Muscle layer of duodenum (tissue), 2 donors: ENCODE data around the gene DOCK1.

Source experiments
- H3K27ac ChIP-seq: one replicate; pipeline ENCODE4 v1.7.0; 2013; ENCODE audit warnings: mild to moderate bottlenecking, low read length
- H3K27me3 ChIP-seq: one replicate; pipeline ENCODE4 v1.7.0; 2013; ENCODE audit warnings: low read depth, mild to moderate bottlenecking, control low read depth, low read length
- H3K36me3 ChIP-seq, 2 donors: one replicate each; pipeline ENCODE4 v1.7.0; 2013; ENCODE audit warnings: low read length in 2 of 2, control low read depth in 1 of 2, mild to moderate bottlenecking in 1 of 2; ENCODE audit not compliant: insufficient read depth in 2 of 2, control insufficient read depth in 1 of 2
- H3K4me1 ChIP-seq, 2 donors: one replicate each; pipeline ENCODE4 v1.7.0; 2013; ENCODE audit warnings: low read length in 2 of 2, mild to moderate bottlenecking in 2 of 2, control low read depth in 1 of 2, moderate library complexity in 1 of 2; ENCODE audit not compliant: insufficient read depth in 2 of 2, control insufficient read depth in 1 of 2
- H3K4me3 ChIP-seq, 2 donors: one replicate each; pipeline ENCODE4 v1.7.0; 2013; ENCODE audit warnings: low read length in 2 of 2, low read depth in 1 of 2, mild to moderate bottlenecking in 1 of 2
- H3K9me3 ChIP-seq, 2 donors: one replicate each; pipeline ENCODE4 v1.7.0; 2013; ENCODE audit warnings: low read length in 2 of 2, control low read depth in 1 of 2, mild to moderate bottlenecking in 1 of 2; ENCODE audit not compliant: control insufficient read depth in 1 of 2
- donor health status: healthy.

The DOCK1 gene

DNA sequence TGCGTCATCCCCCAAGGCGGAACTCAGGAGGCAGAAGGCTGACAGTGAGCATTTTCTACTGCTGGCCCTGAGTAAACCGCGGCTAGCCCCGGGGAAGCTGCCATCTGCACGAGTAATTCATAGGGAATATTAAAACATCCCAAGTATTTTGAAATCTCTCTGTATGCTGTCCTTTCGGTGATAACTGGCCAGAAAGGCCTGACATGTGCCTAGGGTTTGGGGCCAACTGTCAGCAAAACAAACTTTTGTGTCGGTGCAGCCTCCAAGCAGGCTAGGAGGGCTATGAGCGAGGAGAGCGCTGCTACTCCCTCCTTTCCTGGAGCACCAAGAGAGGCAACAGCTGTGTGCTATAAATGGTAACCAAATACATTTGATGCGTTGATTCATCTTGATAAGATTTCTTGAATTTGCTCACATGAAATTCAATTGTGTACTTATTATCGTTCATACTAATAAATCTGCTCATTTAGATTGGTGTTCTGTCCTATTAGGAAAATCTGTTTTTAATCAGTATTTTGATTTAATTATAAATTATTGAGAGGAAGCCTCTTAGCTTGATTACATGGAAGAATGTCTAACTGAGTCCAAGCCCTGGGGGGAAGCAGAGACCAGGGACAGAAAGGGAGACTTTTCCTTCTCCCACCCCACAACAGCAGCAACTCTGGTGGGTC is 519.5 kb downstream of the DOCK1 start:
- Histone ChIP-seq H3K36me3 (peaks cover 30 to 45% of the 10 kb centered on the region in 2 donors), H3K4me1 (no peaks in the 10 kb centered on the region), H3K9me3 (no peaks in the 10 kb centered on the region), H3K4me3 (no peak overlapping the region), H3K27me3 (no peaks in the 10 kb centered on the region), H3K27ac (no peak overlapping the region)

DNA sequence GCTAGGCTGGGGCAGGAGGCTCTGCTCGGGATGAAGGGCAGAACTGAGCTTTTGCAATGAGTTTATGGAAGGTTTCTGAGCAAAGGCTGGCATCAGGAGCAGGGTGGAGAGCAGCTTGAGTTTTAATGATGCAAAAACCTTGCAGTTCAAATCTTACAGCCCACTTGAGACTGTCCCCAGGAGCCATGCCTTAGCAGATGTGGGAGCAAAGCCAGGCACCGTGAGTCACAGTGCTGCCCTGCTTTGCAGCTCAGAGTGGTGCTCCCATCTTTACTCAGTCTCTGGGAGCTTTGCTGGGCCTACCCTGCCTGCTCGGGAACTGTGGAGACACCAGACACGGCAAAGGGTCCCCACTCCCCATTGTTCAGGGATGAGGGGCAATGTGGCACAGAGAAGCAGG is 521.5 kb downstream of the DOCK1 start:
- no peaks in the 10 kb centered on the region for H3K27me3 ChIP-seq
- H3K9me3 ChIP-seq, result no peaks in the 10 kb centered on the region
- H3K4me1 ChIP-seq, result no peaks in the 10 kb centered on the region
- H3K4me3 ChIP-seq, result no peak overlapping the region
- no peak overlapping the region for H3K27ac ChIP-seq
- peaks cover 26 to 41% of the 10 kb centered on the region in 2 donors for H3K36me3 ChIP-seq

DNA sequence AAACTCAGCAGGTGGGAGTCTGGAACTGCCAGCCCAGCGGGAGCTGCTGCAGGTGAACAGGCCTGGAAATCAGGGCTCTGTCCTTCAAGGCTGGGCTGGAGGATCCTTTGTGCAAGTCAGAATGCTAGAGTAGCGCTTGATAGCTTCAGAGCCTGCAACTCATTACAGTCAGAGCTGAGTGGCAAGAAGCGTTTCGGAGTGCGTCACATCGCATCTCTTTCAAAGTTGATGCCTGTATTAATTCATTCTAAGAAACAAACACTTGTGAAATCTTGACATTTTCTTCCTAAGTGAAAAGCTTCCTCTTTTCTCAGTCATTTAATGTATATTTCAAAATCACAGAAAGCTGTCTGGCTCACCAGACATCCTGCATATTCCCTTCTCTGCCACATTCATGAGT is 522.7 kb downstream of the DOCK1 start:
- Histone ChIP-seq H3K9me3 (no peaks in the 10 kb centered on the region), H3K4me3 (no peak overlapping the region), H3K4me1 (no peaks in the 10 kb centered on the region), H3K36me3 (peaks cover 26 to 45% of the 10 kb centered on the region in 2 donors), H3K27ac (no peak overlapping the region), H3K27me3 (no peaks in the 10 kb centered on the region)

DNA sequence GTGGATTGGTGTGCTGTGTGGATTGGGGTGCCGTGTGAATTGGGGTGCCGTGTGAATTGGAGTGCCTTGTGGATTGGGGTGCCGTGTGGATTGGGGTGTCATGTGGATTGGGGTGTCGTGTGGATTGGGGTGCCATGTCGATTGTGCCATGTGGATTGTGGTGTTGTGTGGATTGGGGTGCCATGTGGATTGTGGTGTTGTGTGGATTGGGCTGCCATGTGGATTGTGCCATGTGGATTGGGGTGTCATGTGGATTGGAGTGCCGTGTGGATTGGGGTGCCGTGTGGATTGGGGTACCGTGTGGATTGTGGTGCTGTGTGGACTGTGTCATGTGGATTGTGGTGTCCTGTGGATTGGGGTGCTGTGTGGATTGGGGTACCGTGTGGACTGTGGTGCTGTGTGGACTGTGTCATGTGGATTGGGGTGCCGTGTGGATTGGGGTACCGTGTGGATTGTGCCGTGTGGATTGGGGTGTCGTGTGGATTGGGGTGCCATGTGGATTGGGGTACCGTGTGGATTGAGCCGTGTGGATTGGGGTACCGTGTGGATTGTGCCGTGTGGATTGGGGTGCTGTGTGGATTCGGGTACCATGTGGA is 523.3 kb downstream of the DOCK1 start:
- Histone ChIP-seq H3K4me1 (no peaks in the 10 kb centered on the region), H3K27ac (no peak overlapping the region), H3K4me3 (no peak overlapping the region), H3K36me3 (peaks cover 28 to 47% of the 10 kb centered on the region in 2 donors), H3K27me3 (no peaks in the 10 kb centered on the region), H3K9me3 (no peaks in the 10 kb centered on the region)

DNA sequence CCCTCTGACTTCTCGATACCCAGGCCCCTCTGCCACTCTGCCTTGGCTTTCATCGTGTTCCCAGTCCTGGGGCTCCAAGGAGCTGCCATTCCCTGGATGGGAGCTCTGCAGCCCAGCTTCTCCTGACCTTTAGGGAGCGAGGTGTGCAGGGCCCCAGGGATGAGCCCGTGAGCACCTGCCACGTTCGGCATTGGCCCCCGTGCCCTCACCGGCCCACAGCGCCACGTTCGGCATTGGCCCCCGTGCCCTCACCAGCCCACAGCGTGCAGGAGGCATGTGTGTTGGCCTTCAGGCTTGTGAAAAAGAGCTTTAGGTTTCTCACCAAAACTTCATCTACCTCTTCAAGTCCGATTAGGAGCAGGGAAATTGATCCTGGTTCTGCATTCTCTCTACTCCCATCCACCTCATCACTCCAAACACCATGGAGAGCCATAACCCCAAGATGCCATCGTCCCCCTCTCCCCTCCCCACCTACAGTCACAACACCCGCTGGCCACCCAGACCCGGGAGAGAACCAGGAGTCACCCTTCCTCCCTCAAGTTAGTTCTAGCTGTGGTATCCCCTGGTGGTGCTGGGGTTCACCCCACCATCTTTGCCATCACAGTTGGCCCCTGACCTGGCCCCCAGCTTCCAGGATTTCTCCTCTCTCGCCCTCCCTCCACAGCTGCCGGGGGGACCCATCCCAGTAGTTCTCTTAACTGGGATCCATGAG is 524.5 kb downstream of the DOCK1 start:
- no peaks in the 10 kb centered on the region for H3K9me3 ChIP-seq
- peaks cover 31 to 59% of the 10 kb centered on the region in 2 donors for H3K36me3 ChIP-seq
- no peak overlapping the region for H3K27ac ChIP-seq
- H3K27me3 ChIP-seq, result no peaks in the 10 kb centered on the region
- no peaks in the 10 kb centered on the region for H3K4me1 ChIP-seq
- no peak overlapping the region for H3K4me3 ChIP-seq

DNA sequence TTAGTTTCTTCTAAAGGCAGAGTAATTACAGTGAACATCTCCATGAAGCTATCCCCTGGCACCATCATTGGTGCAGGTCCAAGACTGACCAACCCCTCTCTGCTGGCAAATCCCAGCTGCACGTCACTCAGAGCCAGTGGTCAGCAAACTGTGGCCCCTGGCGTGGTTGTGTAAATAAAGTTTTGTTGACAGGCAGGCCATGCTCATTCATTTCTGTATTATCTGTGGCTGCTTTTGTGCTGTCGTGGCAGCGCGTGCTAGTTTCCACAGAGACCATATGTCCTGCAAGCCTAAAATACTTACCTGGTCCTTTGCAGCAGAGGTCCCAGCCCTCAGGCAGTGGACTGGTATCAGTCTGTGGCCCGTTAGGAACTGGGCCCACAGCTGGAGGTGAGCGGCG is 526.3 kb downstream of the DOCK1 start:
- no peak overlapping the region for H3K4me3 ChIP-seq
- peaks cover 22 to 58% of the 10 kb centered on the region in 2 donors for H3K36me3 ChIP-seq
- no peaks in the 10 kb centered on the region for H3K4me1 ChIP-seq
- no peaks in the 10 kb centered on the region for H3K27me3 ChIP-seq
- no peaks in the 10 kb centered on the region for H3K9me3 ChIP-seq
- H3K27ac ChIP-seq, result no peak overlapping the region

DNA sequence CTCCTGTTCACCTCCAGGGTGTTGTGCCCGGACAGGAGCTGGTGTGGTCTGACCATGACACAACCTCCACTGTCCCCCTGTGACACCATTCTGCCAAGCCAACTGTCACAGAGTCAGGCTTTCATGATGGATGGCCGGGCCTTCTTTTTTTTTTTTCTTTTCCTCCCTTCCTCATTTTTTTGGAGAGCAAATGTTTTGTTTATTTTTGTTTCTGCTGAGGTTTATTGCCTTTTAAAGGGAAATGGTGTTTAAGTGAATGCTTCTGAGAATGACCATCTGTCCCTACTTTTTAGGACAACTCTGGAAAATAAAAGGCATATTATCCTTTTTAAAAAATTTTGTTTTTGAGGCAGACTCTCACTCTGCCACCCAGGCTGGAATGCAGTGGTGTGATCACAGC is 528.8 kb downstream of the DOCK1 start:
- Histone ChIP-seq H3K27me3 (no peaks in the 10 kb centered on the region), H3K4me1 (no peaks in the 10 kb centered on the region), H3K36me3 (peaks cover 8 to 48% of the 10 kb centered on the region in 2 donors), H3K27ac (no peak overlapping the region), H3K4me3 (no peak overlapping the region), H3K9me3 (no peaks in the 10 kb centered on the region)

DNA sequence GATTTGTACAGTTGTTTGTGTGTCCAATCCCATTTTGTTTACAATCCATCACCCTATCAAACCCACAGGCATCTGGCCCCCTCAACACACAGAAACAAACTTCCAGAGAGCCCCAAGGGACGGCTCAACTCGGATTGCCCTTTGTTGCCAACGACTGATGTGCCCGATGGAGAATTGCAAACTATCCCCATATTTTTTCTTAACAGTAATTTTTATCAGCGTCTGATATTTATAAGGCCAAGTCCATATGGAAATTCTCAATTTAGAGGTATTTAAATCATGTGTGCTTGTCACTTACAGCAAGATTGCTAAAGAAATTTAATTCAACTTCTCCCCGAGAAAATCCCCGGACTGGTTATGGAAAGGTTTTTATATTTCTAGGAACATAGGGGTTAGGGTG is 530.0 kb downstream of the DOCK1 start:
- Histone ChIP-seq H3K4me1 (no peaks in the 10 kb centered on the region), H3K4me3 (no peak overlapping the region), H3K27ac (no peak overlapping the region), H3K27me3 (no peaks in the 10 kb centered on the region), H3K9me3 (no peaks in the 10 kb centered on the region), H3K36me3 (peaks cover 13 to 57% of the 10 kb centered on the region in 2 donors)

DNA sequence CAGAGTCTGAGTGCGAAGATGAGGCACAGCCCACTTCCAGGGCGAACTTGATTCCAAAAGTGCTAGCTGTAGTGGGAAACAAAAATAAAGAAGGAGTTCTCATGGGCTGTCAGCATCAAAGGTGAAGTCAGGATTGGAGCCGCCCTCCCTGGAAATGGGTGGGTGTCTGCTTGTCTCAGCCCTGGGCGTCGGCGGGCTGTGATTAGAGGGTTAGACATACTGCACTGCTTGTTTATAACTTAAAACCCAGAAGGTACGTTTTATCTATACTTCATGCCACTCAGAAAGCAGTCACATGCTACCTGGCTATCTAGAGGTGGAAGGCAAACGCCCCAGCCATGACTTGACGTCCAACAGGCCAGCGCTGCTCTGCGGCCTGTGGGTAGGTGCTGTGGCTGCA is 535.1 kb downstream of the DOCK1 start:
- no peak overlapping the region for H3K27ac ChIP-seq
- H3K27me3 ChIP-seq, result no peaks in the 10 kb centered on the region
- peaks cover 19 to 57% of the 10 kb centered on the region in 2 donors for H3K36me3 ChIP-seq
- H3K4me3 ChIP-seq, result no peak overlapping the region
- no peaks in the 10 kb centered on the region for H3K4me1 ChIP-seq
- H3K9me3 ChIP-seq, result no peaks in the 10 kb centered on the region

DNA sequence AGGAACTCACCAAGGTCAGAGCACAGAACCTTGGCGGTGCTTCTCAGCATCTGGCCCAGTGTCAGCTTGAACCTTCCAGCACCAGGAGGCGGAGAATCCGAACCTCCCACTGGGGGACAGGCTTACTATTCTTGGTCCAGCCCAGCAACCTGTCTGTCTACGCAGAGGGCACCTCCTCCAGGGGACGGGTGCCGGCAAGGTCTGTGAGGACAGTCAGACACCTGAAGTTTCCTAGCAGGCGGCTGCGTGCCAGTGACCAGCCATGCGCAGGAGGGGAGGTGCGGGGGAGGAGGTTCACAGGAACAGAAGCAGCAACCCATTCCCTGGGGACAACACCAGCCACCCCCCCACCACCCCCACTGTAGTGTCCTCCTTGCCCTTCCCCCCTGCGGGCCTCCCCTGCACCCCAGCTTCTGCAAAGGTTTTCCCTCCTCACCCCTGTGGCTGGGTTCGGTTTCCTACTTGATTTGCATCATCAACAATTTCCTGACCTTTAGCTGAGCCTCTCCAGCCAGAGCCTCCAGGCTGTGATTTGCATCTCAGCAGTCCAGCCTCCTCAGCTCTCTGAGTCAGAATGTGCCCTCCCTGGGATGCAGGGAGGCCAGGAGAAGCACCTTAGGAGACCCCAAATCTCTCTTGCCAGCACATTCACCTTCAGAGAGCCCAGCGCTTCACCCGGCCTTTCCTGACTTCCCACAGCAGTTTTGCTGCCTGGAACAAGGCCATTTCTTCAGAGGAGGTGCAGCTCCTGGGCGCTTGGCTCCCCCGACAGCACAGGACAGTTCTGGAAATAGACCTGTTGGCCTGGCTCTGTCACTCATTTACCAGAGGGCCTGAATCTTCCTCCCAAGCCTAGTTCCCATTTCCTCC is 536.4 kb downstream of the DOCK1 start:
- no peak overlapping the region for H3K4me3 ChIP-seq
- H3K36me3 ChIP-seq, result peaks cover 19 to 57% of the 10 kb centered on the region in 2 donors
- no peaks in the 10 kb centered on the region for H3K4me1 ChIP-seq
- no peak overlapping the region for H3K27ac ChIP-seq
- H3K27me3 ChIP-seq, result no peaks in the 10 kb centered on the region
- H3K9me3 ChIP-seq, result no peaks in the 10 kb centered on the region

DNA sequence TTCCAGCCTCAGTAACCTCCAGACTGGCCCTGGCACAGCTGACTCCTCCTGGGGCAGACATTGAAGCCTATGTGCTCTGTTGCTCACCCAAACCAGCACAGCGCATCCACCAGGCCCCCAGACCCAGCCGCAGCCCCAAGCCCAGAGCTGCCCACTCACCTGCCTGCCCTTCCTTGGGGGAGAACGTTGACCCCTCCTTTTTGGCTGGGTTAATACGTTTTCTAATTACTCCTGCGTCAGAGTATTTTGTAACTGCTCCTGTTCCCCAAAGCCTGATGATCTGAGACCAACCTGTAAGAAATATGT is 536.9 kb downstream of the DOCK1 start:
- H3K27ac ChIP-seq, result no peak overlapping the region
- no peak overlapping the region for H3K4me3 ChIP-seq
- H3K27me3 ChIP-seq, result no peaks in the 10 kb centered on the region
- no peaks in the 10 kb centered on the region for H3K4me1 ChIP-seq
- H3K9me3 ChIP-seq, result no peaks in the 10 kb centered on the region
- peaks cover 19 to 59% of the 10 kb centered on the region in 2 donors for H3K36me3 ChIP-seq
